Liver (tissue), 9 donors: ENCODE data around the gene GNG7. TPM values are rescaled to one million over a fixed set of nuclear protein-coding genes. Genes with fewer than 3 reads are reported as not detected.
"Not testable (repeated sequence)": the region's sequence is repeated elsewhere in the genome, so short reads cannot be mapped to it uniquely, and the experiment has no call there.

Source experiments
- DNase-seq: peaks from one replicate; pipeline ENCODE4 v3.0.0-alpha.2; 2017; ENCODE audit warnings: low spot score
- H3K27ac ChIP-seq, 2 donors: one replicate each; pipeline ENCODE4 v1.7.0; 2013; ENCODE audit warnings: inconsistent platforms in 2 of 2, low read length in 2 of 2, control low read depth in 1 of 2, low read depth in 1 of 2, mild to moderate bottlenecking in 1 of 2
- H3K27me3 ChIP-seq, 4 donors: one replicate each; pipeline versions ENCODE4 v1.6.1 to v1.7.0; 2013; ENCODE audit warnings: low read length in 3 of 4, inconsistent platforms in 1 of 4, mild to moderate bottlenecking in 1 of 4, moderate library complexity in 1 of 4; ENCODE audit not compliant: control insufficient read depth in 4 of 4, insufficient read depth in 4 of 4
- H3K36me3 ChIP-seq, 4 donors: one replicate each; pipeline versions ENCODE4 v1.6.1 to v1.7.0; 2013; ENCODE audit warnings: low read length in 3 of 4, mild to moderate bottlenecking in 3 of 4, low read depth in 1 of 4, moderate library complexity in 1 of 4; ENCODE audit not compliant: control insufficient read depth in 4 of 4, insufficient read depth in 3 of 4
- H3K4me1 ChIP-seq, 4 donors: one replicate each; pipeline versions ENCODE4 v1.6.1 to v1.7.0; 2013; ENCODE audit warnings: low read length in 3 of 4, mild to moderate bottlenecking in 3 of 4, moderate library complexity in 1 of 4; ENCODE audit not compliant: control insufficient read depth in 4 of 4, insufficient read depth in 4 of 4
- H3K4me3 ChIP-seq, 3 donors: one replicate each; pipeline versions ENCODE4 v1.6.1 to v1.7.0; 2013; ENCODE audit warnings: low read length in 3 of 3, control low read depth in 1 of 3, low read depth in 1 of 3, mild to moderate bottlenecking in 1 of 3
- H3K9ac ChIP-seq, 2 donors: one replicate each; pipeline ENCODE4 v1.7.0; 2013; ENCODE audit warnings: low read length in 2 of 2, mild to moderate bottlenecking in 2 of 2, moderate library complexity in 2 of 2, control low read depth in 1 of 2, low read depth in 1 of 2
- H3K9me3 ChIP-seq, 4 donors: one replicate each; pipeline versions ENCODE4 v1.6.1 to v1.7.0; 2013; ENCODE audit warnings: low read length in 3 of 4; ENCODE audit not compliant: control insufficient read depth in 4 of 4
- ATF3 ChIP-seq: IDR thresholded peaks from 2 replicates; pipeline ENCODE4 v1.6.1; 2016; ENCODE audit warnings: antibody characterized with exemption
- CTCF ChIP-seq: fragments of 150-350 bp; IDR thresholded peaks from 2 replicates; pipeline ENCODE4 v1.5.1; 2017; ENCODE audit warnings: improper control_type of control experiment, low read depth, low read length; ENCODE audit not compliant: missing input control
- EGR1 ChIP-seq, 2 donors: IDR thresholded peaks; 2 replicates each; pipeline ENCODE4 v1.6.1; 2016 to 2018; ENCODE audit warnings: antibody characterized with exemption in 2 of 2, low read depth in 2 of 2
- FOXA1 ChIP-seq: IDR thresholded peaks from 2 replicates; pipeline ENCODE4 v1.6.1; 2016; ENCODE audit warnings: antibody characterized with exemption
- FOXA2 ChIP-seq: IDR thresholded peaks from 2 replicates; pipeline ENCODE4 v1.6.1; 2016; ENCODE audit warnings: antibody characterized with exemption
- GABPA ChIP-seq, 2 donors: IDR thresholded peaks in 1 of 2; conservative IDR thresholded peaks in 1 of 2; 2 replicates each; pipeline ENCODE4 v1.6.1; 2016; ENCODE audit warnings: antibody characterized with exemption in 2 of 2, mild to moderate bottlenecking in 1 of 2, moderate library complexity in 1 of 2
- HNF4A ChIP-seq, 2 donors: conservative IDR thresholded peaks; 2 replicates each; pipeline ENCODE4 v1.6.1; 2016; ENCODE audit warnings: antibody characterized with exemption in 2 of 2, mild to moderate bottlenecking in 2 of 2
- HNF4G ChIP-seq: IDR thresholded peaks from 2 replicates; pipeline ENCODE4 v1.6.1; 2016; ENCODE audit warnings: antibody characterized with exemption
- JUND ChIP-seq, 2 donors: IDR thresholded peaks; 2 replicates each; pipeline ENCODE4 v1.6.1; 2016; ENCODE audit warnings: antibody characterized with exemption in 2 of 2
- NR2F2 ChIP-seq: IDR thresholded peaks from 2 replicates; pipeline ENCODE4 v1.6.1; 2016; ENCODE audit warnings: antibody characterized with exemption
- RAD21 ChIP-seq, 2 donors: IDR thresholded peaks; 2 replicates each; pipeline ENCODE4 v1.6.1; 2016; ENCODE audit warnings: antibody characterized with exemption in 2 of 2, mild to moderate bottlenecking in 2 of 2
- REST ChIP-seq: IDR thresholded peaks from 2 replicates; pipeline ENCODE4 v1.6.1; 2016; ENCODE audit warnings: antibody characterized with exemption, mild to moderate bottlenecking
- RXRA ChIP-seq, 2 donors: IDR thresholded peaks; 2 replicates each; pipeline ENCODE4 v1.6.1; 2017 to 2018; ENCODE audit warnings: antibody characterized with exemption in 2 of 2, mild to moderate bottlenecking in 1 of 2
- TAF1 ChIP-seq: conservative IDR thresholded peaks from 2 replicates; pipeline ENCODE4 v1.6.1; 2016; ENCODE audit warnings: antibody characterized with exemption, mild to moderate bottlenecking
- YY1 ChIP-seq: IDR thresholded peaks from 2 replicates; pipeline ENCODE4 v1.6.1; 2016; ENCODE audit warnings: antibody characterized with exemption, mild to moderate bottlenecking
- ZBTB33 ChIP-seq: IDR thresholded peaks from 2 replicates; pipeline ENCODE4 v1.6.1; 2016; ENCODE audit warnings: antibody characterized with exemption
- WGBS: extraction: QIAGEN DNeasy Blood & Tissue Kit; methylation state at CpG from one replicate; pipeline ENCODE4 v1.1.7; 2013; 5-methylcytosine and 5-hydroxymethylcytosine counted together
- polyA plus RNA-seq, 2 donors: library from polyadenylated mRNA; stranded (reverse) in 1 of 2; unstranded in 1 of 2; fragments of 200-250 nt in 1 of 2; fragments of >200 nt in 1 of 2; fragmentation: Nextera tagmentation in 1 of 2; extraction: Ambion mirVana in 1 of 2; gene quantifications; one replicate each; pipeline versions ENCODE4 v1.2.1 to v1.2.3, GENCODE V29; 2013 to 2015
- total RNA-seq, 2 donors: library from RNA; depleted of rRNA; stranded (reverse); fragments of >200 nt; gene quantifications; one replicate each; pipeline ENCODE4 v1.2.3, GENCODE V29; 2014
- donor health status: healthy.
- donor health status: healthy.
- donor health status: healthy.
- donor health status: healthy.
- donor health status: healthy.

GNG7 gene
- total and polyA plus RNA-seq, 4 donors, result 0.75 to 1.9 (median 1.1) TPM

- Histone ChIP-seq H3K27ac (no peak overlapping the region), H3K9ac (no peak overlapping the region), H3K36me3 (no peaks in the 10 kb centered on the region), H3K9me3 (no peaks in the 10 kb centered on the region), H3K4me3 (no peak overlapping the region), H3K27me3 (no peaks in the 10 kb centered on the region), H3K4me1 (peaks cover 4 to 15% (median 11%) of the 10 kb centered on the region in 4 donors)
- no peak for TF ChIP-seq FOXA2
- TF ChIP-seq FOXA1, result no peak
- TF ChIP-seq ZBTB33, result no peak
- no peak for TF ChIP-seq TAF1
- TF ChIP-seq RAD21 (IDR thresholded peaks at IDR 0.05), result no peak
- TF ChIP-seq HNF4A (conservative IDR thresholded peaks at IDR 0.05), result no peak
- no peak for TF ChIP-seq EGR1 (IDR thresholded peaks at IDR 0.05; ENCODE audit: low read depth in 2 of 2)
- TF ChIP-seq RXRA (IDR thresholded peaks at IDR 0.05), result no peak
- TF ChIP-seq REST, result no peak
- no peak for TF ChIP-seq NR2F2
- TF ChIP-seq GABPA (IDR thresholded peaks at IDR 0.05 in 1 of 2, conservative IDR thresholded peaks at IDR 0.05 in 1 of 2), result no peak
- no peak for TF ChIP-seq CTCF
- no peak for TF ChIP-seq JUND (IDR thresholded peaks at IDR 0.05)
- no peak for TF ChIP-seq YY1
- no peak for TF ChIP-seq ATF3
- no peak for TF ChIP-seq HNF4G
- WGBS, result 76% methylated on average over 5 of the region's 5 CpGs
- no peak for DNase-seq
Measured at GRCh38 chr19:2464389-2464788, 238.1 kb downstream of the GNG7 start.

GRCh38 chr19:2463694-2464093 is 238.8 kb downstream of the GNG7 start:
- not testable (repeated sequence) for H3K27ac ChIP-seq, DNase-seq, H3K36me3 ChIP-seq, H3K4me3 ChIP-seq, H3K27me3 ChIP-seq, H3K9me3 ChIP-seq, H3K9ac ChIP-seq
- H3K4me1 ChIP-seq, result peaks cover 6 to 15% (median 11%) of the 10 kb centered on the region in 4 donors
- WGBS, result 98% methylated on average over 5 of the region's 5 CpGs
